RWPE2 (cell line): ENCODE data around the gene PDZK1.
A peak's percentile ranks its signal among the peaks of the same experiment; 100 is the strongest.

Experiments used
- ATAC-seq: fragments of 200-7000 bp; cut with Tn5 transposase; 3 replicates; pipeline ENCODE4 v1.9.1; 2021; ENCODE audit warnings: low read depth
- DNase-seq: peaks from one replicate; pipeline ENCODE4 v3.0.0-alpha.2; 2020; ENCODE audit warnings: low spot score
- H3K27ac ChIP-seq: fragments of 450-650 bp; 2 replicates; pipeline ENCODE4 v1.5.1; 2017; ENCODE audit warnings: mild to moderate bottlenecking; ENCODE audit not compliant: poor library complexity, severe bottlenecking
- H3K27me3 ChIP-seq: fragments of 250-450 bp; sonication (Bioruptor Pico); 2 replicates; pipeline ENCODE4 v1.5.1; 2021; ENCODE audit warnings: mild to moderate bottlenecking, moderate library complexity; ENCODE audit not compliant: insufficient read depth, poor library complexity, severe bottlenecking
- H3K36me3 ChIP-seq: fragments of 250-450 bp; sonication (Bioruptor Pico); 2 replicates; pipeline ENCODE4 v1.5.1; 2020; ENCODE audit warnings: low read depth, mild to moderate bottlenecking, moderate library complexity
- H3K4me1 ChIP-seq: fragments of 250-450 bp; sonication (Bioruptor Pico); 2 replicates; pipeline ENCODE4 v1.5.1; 2021; ENCODE audit warnings: mild to moderate bottlenecking, moderate library complexity; ENCODE audit not compliant: insufficient read depth, poor library complexity, severe bottlenecking
- H3K4me3 ChIP-seq: fragments of 250-450 bp; sonication (Bioruptor Pico); 2 replicates; pipeline ENCODE4 v1.5.1; 2021; ENCODE audit warnings: mild to moderate bottlenecking, moderate library complexity; ENCODE audit not compliant: severe bottlenecking
- H3K9me3 ChIP-seq: fragments of 250-450 bp; sonication (Bioruptor Pico); 2 replicates; pipeline ENCODE4 v1.5.1; 2021; ENCODE audit warnings: mild to moderate bottlenecking, moderate library complexity; ENCODE audit not compliant: severe bottlenecking
- CTCF ChIP-seq: fragments of 450-650 bp; IDR thresholded peaks from one replicate; pipeline ENCODE4 v1.5.1; 2017; ENCODE audit warnings: mild to moderate bottlenecking, moderate library complexity; ENCODE audit not compliant: poor library complexity, severe bottlenecking

Gene PDZK1

GRCh38 chr1:145707183-145707867, at the start of gene PDZK1:
Gene PDZK1 (minus strand): TSS chr1:145707368. CDS start chr1:145688021, 19,347 bp downstream.
- ATAC-seq, result no peak
- DNase-seq, result no peak

GRCh38 chr1:145751491-145752037, 44.4 kb upstream of the PDZK1 start:
- Histone ChIP-seq H3K27ac (peak overlapping the region; percentile 58), H3K36me3 (peaks cover 27% of the 10 kb centered on the region), H3K9me3 (no peaks in the 10 kb centered on the region), H3K4me3 (no peak overlapping the region), H3K4me1 (peaks cover 11% of the 10 kb centered on the region), H3K27me3 (no peaks in the 10 kb centered on the region)
- ATAC-seq, result peak; percentile 76
- no peak for TF ChIP-seq CTCF
- DNase-seq, result no peak

More at GRCh38 chr1:145707183-145707867, at the start of gene PDZK1:
- Histone ChIP-seq H3K9me3 (no peaks in the 10 kb centered on the region), H3K27ac (peak within 1 kb of the TSS; percentile 74), H3K27me3 (no peaks in the 10 kb centered on the region), H3K4me1 (peaks cover 15% of the 10 kb centered on the region), H3K4me3 (no peak within 1 kb of the TSS), H3K36me3 (no peaks in the 10 kb centered on the region)
- no peak for TF ChIP-seq CTCF

DNA sequence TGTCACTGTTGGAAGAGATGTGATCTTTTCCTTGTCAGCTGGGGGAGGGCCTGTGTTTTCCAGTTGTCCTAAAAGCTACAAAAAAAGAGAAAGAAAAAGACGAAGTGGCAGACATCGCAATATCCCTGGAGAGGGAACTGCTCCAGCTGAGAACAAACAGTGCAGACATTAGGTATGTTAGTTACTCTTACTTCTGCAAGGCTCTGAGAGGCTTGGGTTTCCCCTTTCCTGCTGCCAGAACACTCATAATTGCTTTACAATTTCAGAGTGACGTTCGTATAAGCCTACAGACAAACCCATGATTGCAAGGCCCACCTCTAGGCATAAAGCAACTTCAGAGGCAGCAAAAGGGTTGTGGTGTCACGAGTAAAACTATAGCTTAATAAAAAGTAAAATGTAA, 43.3 kb upstream of the PDZK1 start:
- H3K27me3 ChIP-seq, result no peaks in the 10 kb centered on the region
- H3K36me3 ChIP-seq, result peaks cover 27% of the 10 kb centered on the region
- H3K4me1 ChIP-seq, result peaks cover 11% of the 10 kb centered on the region
- no peak overlapping the region for H3K27ac ChIP-seq
- no peak for TF ChIP-seq CTCF
- H3K9me3 ChIP-seq, result no peaks in the 10 kb centered on the region
- ATAC-seq (no peak), DNase-seq (no peak)
- H3K4me3 ChIP-seq, result no peak overlapping the region

DNA sequence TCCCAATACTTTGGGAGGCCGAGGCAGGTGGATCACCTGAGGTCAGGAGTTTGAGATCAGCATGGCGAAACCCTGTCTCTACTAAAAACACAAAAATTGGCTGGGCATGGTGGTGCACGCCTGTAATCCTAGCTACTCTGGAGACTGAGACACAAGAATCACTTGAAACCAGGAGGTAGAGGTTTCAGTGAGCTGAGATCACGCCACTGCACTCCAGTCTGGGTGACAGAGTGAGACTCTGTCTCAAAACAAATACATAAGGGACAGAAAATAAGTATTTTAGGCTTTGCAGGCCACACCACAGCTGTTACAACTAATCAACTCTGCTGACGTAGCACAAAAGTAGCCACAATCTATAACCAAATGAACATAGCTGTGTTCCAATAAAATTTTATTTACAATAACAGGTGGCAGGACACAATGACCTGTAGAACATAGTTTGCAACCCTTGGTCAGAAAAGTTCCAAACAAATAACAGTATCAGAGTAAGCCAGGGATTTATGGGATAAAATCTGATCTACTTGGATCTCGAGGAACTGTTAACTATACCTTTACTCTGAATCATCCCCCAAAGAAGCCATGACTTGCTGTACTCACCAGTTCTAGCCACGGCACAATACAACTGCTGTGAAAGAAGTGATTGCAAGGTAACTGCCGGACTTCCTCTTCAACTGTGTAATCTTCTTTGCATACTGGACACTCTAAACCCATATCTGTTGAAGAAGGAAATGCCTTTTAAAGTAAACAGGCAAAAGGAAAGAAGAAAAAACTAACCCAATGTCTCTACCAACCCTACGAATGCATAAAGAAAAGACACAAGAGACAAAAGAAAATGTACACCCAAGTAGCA, 40.5 kb upstream of the PDZK1 start:
- no peak for TF ChIP-seq CTCF
- peaks cover 11% of the 10 kb centered on the region for H3K4me1 ChIP-seq
- no peak for DNase-seq
- H3K27me3 ChIP-seq, result no peaks in the 10 kb centered on the region
- H3K4me3 ChIP-seq, result no peak overlapping the region
- no peak overlapping the region for H3K27ac ChIP-seq
- no peak for ATAC-seq
- H3K9me3 ChIP-seq, result no peaks in the 10 kb centered on the region
- peaks cover 27% of the 10 kb centered on the region for H3K36me3 ChIP-seq
